ENCODE measurements around the gene TCF7L2. TPM values are rescaled to one million over a fixed set of nuclear protein-coding genes. Genes with fewer than 3 reads are reported as not detected.

TCF7L2 gene
- total and polyA plus RNA-seq, 9 donors: 21.1 to 41.7 (median 34.5) TPM

GRCh38 chr10:113066561-113067312 is 116.7 kb downstream of the TCF7L2 start:
- no peak for TF ChIP-seq POLR2A (IDR thresholded peaks at IDR 0.05)
- TF ChIP-seq EP300 (IDR thresholded peaks at IDR 0.05): no peak
- no peak for TF ChIP-seq CTCF (IDR thresholded peaks at IDR 0.05)
- intact Hi-C loops (cut with DNase I): no loop called here

GRCh38 chr10:113067501-113067900 is 117.5 kb downstream of the TCF7L2 start:
- H3K9me3 ChIP-seq: no peaks in the 10 kb centered on the region

More at GRCh38 chr10:113066561-113067312, 116.7 kb downstream of the TCF7L2 start:
- H3K36me3 ChIP-seq: no peaks in the 10 kb centered on the region
- H3K27me3 ChIP-seq: no peaks in the 10 kb centered on the region
- H3K4me3 ChIP-seq: no peak overlapping the region
- H3K27ac ChIP-seq: no peak overlapping the region
- DNase-seq: no peak
- H3K4me1 ChIP-seq (ENCODE audit: insufficient read depth): peaks cover 39% of the 10 kb centered on the region
- no peaks in the 10 kb centered on the region for H3K9me3 ChIP-seq
- WGBS, 3 donors: 76 to 78% (median 78%) methylated on average over 6 of the region's 6 CpGs

GRCh38 chr10:113068178-113068890 is 118.3 kb downstream of the TCF7L2 start:
- 94 to 95% (median 94%) methylated on average over 13 of the region's 13 CpGs for WGBS, 3 donors
- H3K9me3 ChIP-seq: no peaks in the 10 kb centered on the region
- H3K27me3 ChIP-seq: no peaks in the 10 kb centered on the region
- intact Hi-C loops (cut with DNase I): no loop called here
- DNase-seq: no peak
- peaks cover 34% of the 10 kb centered on the region for H3K4me1 ChIP-seq (ENCODE audit: insufficient read depth)
- TF ChIP-seq CTCF (IDR thresholded peaks at IDR 0.05) (no peak), EP300 (IDR thresholded peaks at IDR 0.05) (no peak), POLR2A (IDR thresholded peaks at IDR 0.05) (no peak)
- no peak overlapping the region for H3K4me3 ChIP-seq
- no peaks in the 10 kb centered on the region for H3K36me3 ChIP-seq
- no peak overlapping the region for H3K27ac ChIP-seq

More at GRCh38 chr10:113067501-113067900, 117.5 kb downstream of the TCF7L2 start:
- no peaks in the 10 kb centered on the region for H3K36me3 ChIP-seq
- no peak for TF ChIP-seq EP300 (IDR thresholded peaks at IDR 0.05)
- TF ChIP-seq POLR2A (IDR thresholded peaks at IDR 0.05): no peak
- no peak for TF ChIP-seq CTCF (IDR thresholded peaks at IDR 0.05)
- no peak overlapping the region for H3K27ac ChIP-seq
- H3K4me1 ChIP-seq (ENCODE audit: insufficient read depth): peaks cover 34% of the 10 kb centered on the region
- no peak overlapping the region for H3K4me3 ChIP-seq
- intact Hi-C loops (cut with DNase I): no loop called here
- no peaks in the 10 kb centered on the region for H3K27me3 ChIP-seq
- no peak for DNase-seq
- WGBS, 3 donors: 10 to 17% (median 15%) methylated on average over 4 of the region's 4 CpGs

GRCh38 chr10:113069595-113069994 is 119.5 kb downstream of the TCF7L2 start:
- TF ChIP-seq POLR2A (IDR thresholded peaks at IDR 0.05) (no peak), EP300 (IDR thresholded peaks at IDR 0.05) (no peak), CTCF (IDR thresholded peaks at IDR 0.05) (no peak)
- Histone ChIP-seq H3K9me3 (no peaks in the 10 kb centered on the region), H3K4me1 (ENCODE audit: insufficient read depth) (peaks cover 30% of the 10 kb centered on the region), H3K27me3 (no peaks in the 10 kb centered on the region), H3K27ac (no peak overlapping the region), H3K36me3 (no peaks in the 10 kb centered on the region), H3K4me3 (no peak overlapping the region)
- intact Hi-C loops (cut with DNase I): no loop called here
- WGBS, 3 donors: 91 to 96% (median 94%) methylated on average over 7 of the region's 7 CpGs
- no peak for DNase-seq

Data from ovary (tissue), 9 donors.